SK-MEL-5 (cell line): Measurements from ENCODE around the gene PTPN3. TPM values are rescaled to one million over a fixed set of nuclear protein-coding genes. Genes with fewer than 3 reads are reported as not detected.

Experiments
- DNase-seq: peaks from one replicate; pipeline ENCODE4 v3.0.0-alpha.2; 2016; ENCODE audit warnings: low read depth, low spot score
- in situ Hi-C: cut with HindIII; loops from 2 replicates; pipeline ENCODE4 v1.10.0; 2016; ENCODE audit warnings: low sequenced_read_pairs, high pct_unique_total_duplicates, low pct_unique_long_range_greater_than_20kb
- total RNA-seq: library from RNA; depleted of rRNA; stranded (reverse); fragments of >200 nt; shearing (Covaris generic); gene quantifications from 2 replicates; pipeline ENCODE4 v1.2.3, GENCODE V29; 2014

The PTPN3 gene
- total RNA-seq, 1 experiment from 2014 or later, result 5.7 TPM

- DNase-seq, result peak; percentile 7
- in situ Hi-C loops, result no loop called here
Measured at GRCh38 chr9:109421026-109421970, 76.8 kb downstream of the PTPN3 start.

DNA sequence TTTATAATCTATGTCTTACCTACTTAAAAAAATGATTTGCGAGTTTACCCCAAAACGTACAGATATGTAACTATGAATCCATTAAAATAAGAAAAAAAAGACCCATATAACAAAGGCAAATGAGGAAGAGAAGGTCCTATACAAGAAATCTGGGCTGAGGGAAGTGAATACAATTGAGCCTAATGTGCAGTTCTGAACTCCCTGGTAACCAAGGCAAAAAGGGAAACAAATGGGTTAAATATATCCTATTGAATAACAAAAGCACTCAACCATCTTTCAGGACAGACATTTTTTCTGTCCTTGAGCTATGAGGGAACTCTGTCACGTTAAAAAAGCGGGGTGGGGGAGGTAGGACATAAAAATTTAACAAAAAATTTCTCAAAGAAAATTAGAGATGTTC lies 78.6 kb downstream of the PTPN3 start:
- DNase-seq, result no peak
- in situ Hi-C loops, result no loop called here

- in situ Hi-C loops, result no loop called here
Measured at GRCh38 chr9:109418827-109419226, 79.3 kb downstream of the PTPN3 start.

GRCh38 chr9:109417585-109418544 lies 80.2 kb downstream of the PTPN3 start:
- no peak for DNase-seq
- in situ Hi-C loops, result no loop called here

More at GRCh38 chr9:109418827-109419226, 79.3 kb downstream of the PTPN3 start:
- no peak for DNase-seq

DNA sequence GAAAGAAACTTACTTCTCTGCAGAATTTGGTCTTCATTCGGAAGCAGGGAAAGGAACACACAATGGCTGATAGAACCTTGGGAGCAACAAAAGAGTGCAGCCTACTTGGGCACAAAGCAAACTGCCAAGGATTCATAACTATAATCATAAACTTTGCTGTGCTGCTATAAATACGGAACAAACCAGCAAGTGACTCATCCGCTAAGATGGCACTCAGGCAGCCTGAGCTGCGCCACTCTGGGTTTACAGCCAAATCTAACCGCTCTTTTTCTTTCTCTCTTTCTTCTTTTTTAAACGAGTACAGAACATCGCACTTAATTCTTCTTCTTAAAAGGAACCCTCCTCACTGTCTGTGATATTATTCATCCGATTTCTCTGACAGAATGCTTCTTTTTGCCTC lies 81.1 kb downstream of the PTPN3 start:
- DNase-seq, result no peak
- in situ Hi-C loops, result no loop called here

DNA sequence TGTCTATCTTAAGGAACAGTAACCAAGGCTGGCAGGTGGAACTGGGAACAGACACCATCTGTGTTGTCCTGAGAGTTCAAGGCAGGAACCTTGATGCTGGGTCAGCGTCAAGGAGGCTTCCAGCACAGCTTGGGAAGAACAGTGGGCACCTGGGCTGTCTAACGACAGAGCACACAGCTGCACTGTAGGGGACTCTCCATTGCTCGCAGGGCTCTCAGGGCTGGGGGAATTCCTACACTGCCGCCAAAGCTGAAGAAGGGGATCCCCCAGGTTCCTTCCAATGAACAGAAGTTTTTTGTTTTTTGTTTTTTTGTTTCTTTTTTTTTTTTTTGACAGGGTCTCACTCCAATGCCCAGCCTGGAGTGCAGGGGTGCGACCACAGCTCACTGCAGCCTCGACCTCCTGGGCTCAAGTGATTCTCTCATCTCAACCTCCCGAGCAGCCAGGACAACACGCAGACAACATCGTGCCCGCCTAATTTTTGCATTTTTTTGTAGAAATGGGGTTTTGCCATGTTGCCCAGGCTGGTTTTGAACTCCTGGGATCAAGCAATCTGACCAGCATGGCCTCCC lies 81.9 kb downstream of the PTPN3 start:
- in situ Hi-C loops, result no loop called here

GRCh38 chr9:109414125-109414785 lies 83.9 kb downstream of the PTPN3 start:
- in situ Hi-C loops, result no loop called here
- DNase-seq, result no peak

More for the DNA sequence above, 81.9 kb downstream of the PTPN3 start:
- no peak for DNase-seq

GRCh38 chr9:109411798-109412352 lies 86.2 kb downstream of the PTPN3 start:
- in situ Hi-C loops, result no loop called here
- peak; percentile 56 for DNase-seq

DNA sequence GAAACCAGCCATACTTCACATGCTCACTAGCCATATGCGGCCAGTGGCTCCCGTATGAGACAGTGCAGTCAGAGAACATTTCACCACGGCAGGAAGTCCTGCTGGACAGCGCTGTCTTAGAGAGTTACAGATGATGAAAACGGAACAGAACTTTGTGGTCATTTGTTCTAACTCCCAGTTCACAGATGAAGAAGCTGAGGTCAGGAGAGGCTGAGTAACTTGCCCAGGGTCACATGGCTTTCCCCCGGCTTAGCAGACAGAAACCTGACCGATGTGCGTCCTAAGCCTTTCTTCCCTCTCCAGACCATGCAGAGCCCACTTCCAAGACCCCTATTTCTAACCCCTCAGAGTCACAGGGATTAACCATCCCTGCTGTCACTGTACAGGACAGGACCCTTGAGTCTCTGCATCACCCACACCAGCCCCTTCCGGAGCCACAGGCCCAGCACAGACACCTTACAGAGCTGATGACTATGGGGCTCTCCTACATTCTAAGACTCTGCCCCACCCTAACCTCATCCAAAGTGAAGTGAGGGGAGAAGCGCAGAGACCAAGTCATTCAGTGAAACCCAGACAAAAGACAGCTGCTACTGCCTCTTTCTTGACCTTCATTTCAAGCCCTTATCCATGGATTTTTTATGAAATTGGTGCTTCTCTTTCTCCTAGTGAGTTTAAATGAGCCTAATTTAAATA lies 86.9 kb downstream of the PTPN3 start:
- in situ Hi-C loops, result no loop called here

GRCh38 chr9:109409773-109410397 lies 88.2 kb downstream of the PTPN3 start:
- DNase-seq, result no peak
- in situ Hi-C loops, result no loop called here

More for the DNA sequence above, 86.9 kb downstream of the PTPN3 start:
- no peak for DNase-seq

- DNase-seq, result no peak
- in situ Hi-C loops, result no loop called here
Measured at GRCh38 chr9:109408759-109409462, 89.2 kb downstream of the PTPN3 start.

DNA sequence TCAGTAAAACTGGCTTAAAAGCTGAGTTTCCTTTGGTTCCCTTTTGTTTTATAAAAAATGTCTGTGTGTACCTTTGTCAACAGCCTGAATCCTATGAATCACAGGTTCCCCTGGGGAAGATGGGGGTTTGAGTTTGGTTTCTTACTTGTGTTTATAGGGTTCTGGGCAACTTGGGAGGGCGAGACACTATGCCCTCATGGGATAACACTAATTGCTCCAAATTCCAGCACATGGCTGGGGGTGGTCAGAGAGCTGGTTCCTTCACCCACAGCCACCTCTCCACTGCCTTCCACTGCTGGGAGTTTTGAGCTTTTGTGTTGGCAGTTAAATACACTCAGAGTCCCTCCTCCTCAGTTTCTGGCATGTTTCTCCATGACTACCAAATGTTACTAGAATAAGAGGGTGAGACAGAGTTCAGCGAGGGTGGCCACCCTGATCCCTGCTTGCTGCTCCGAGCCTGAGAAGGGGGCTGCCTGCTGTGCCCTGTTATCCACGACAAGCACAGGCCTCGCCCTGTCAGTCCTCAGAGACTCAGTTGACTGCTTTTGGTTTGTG lies 94.3 kb downstream of the PTPN3 start:
- DNase-seq, result no peak
- in situ Hi-C loops, result no loop called here

GRCh38 chr9:109403116-109403515 lies 95.0 kb downstream of the PTPN3 start:
- DNase-seq, result peak; percentile 14
- in situ Hi-C loops, result no loop called here

DNA sequence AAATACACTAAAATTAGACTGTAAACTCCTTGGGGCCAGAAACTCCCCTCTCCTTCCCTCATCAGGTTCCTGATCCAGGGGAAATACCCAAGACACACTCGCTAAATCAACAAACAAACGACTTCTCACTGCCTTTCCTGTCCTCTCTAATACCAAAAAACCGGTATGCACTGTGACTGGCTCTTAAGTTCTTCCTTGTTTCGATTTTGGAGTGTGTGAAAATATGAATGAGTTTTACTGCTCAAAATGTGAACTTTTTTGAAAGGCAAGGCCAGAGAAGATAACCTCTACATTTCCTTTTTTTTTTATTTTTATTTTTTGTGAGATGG lies 96.2 kb downstream of the PTPN3 start:
- DNase-seq, result no peak
- in situ Hi-C loops, result no loop called here

- DNase-seq, result peak; percentile 83
- in situ Hi-C loops, result no loop called here
Measured at GRCh38 chr9:109401169-109401989, 96.7 kb downstream of the PTPN3 start.
